DOHH2 (cell line): ENCODE results near the gene SMG6.

ENCODE experiments used
- H3F3A ChIP-seq: fragments of 200-600 bp; sonication (generic), shearing (Covaris generic); 2 replicates; pipeline ENCODE4 v1.6.0; 2016; ENCODE audit warnings: antibody characterized with exemption, mild to moderate bottlenecking; ENCODE audit not compliant: control insufficient read depth, insufficient read depth
- H3K27ac ChIP-seq: fragments of 200-600 bp; sonication (generic); 2 replicates; pipeline ENCODE4 v1.5.1; 2014; ENCODE audit warnings: low read depth, mild to moderate bottlenecking, low read length, moderate library complexity
- H3K27me3 ChIP-seq: fragments of 200-600 bp; sonication (generic); 2 replicates; pipeline ENCODE4 v1.6.1; 2014; ENCODE audit warnings: mild to moderate bottlenecking, low read length, mixed read lengths; ENCODE audit not compliant: control insufficient read depth
- H3K36me3 ChIP-seq: fragments of 200-600 bp; sonication (generic); 2 replicates; pipeline ENCODE4 v1.6.1; 2014; ENCODE audit warnings: mild to moderate bottlenecking, low read length, moderate library complexity, mixed read lengths; ENCODE audit not compliant: control insufficient read depth
- H3K4me1 ChIP-seq: fragments of 200-600 bp; sonication (generic); 2 replicates; pipeline ENCODE4 v1.6.1; 2014; ENCODE audit warnings: mild to moderate bottlenecking, low read length, mixed read lengths; ENCODE audit not compliant: control insufficient read depth
- H3K4me2 ChIP-seq: fragments of 200-600 bp; sonication (generic); 2 replicates; pipeline ENCODE4 v1.6.0; 2014; ENCODE audit warnings: mild to moderate bottlenecking, low read length, moderate library complexity
- H3K4me3 ChIP-seq: fragments of 200-600 bp; sonication (generic); 2 replicates; pipeline ENCODE4 v1.5.1; 2014; ENCODE audit warnings: mild to moderate bottlenecking, low read length, mixed read lengths
- H3K79me2 ChIP-seq: fragments of 200-600 bp; sonication (generic); 2 replicates; pipeline ENCODE4 v1.6.1; 2014; ENCODE audit warnings: mild to moderate bottlenecking, low read length, mixed read lengths; ENCODE audit not compliant: control insufficient read depth
- H3K9me2 ChIP-seq: fragments of 200-600 bp; sonication (generic); replicated peaks from 2 replicates; pipeline ENCODE4 v1.6.1; 2014; ENCODE audit warnings: mild to moderate bottlenecking, low read length, mixed read lengths; ENCODE audit not compliant: control insufficient read depth
- H3K9me3 ChIP-seq: fragments of 200-600 bp; sonication (generic); 2 replicates; pipeline ENCODE4 v1.6.1; 2014; ENCODE audit warnings: antibody characterized with exemption, low read length, mixed read lengths; ENCODE audit not compliant: control insufficient read depth, insufficient read depth
- H4K20me1 ChIP-seq: fragments of 200-600 bp; sonication (generic); 2 replicates; pipeline ENCODE4 v1.6.0; 2014; ENCODE audit warnings: low read depth, mild to moderate bottlenecking, antibody characterized with exemption, low read length, moderate library complexity; ENCODE audit not compliant: control insufficient read depth, insufficient read depth
- CTCF ChIP-seq: fragments of 200-600 bp; sonication (generic); IDR thresholded peaks from one replicate; pipeline ENCODE4 v1.5.1; 2014; ENCODE audit warnings: antibody characterized with exemption, mild to moderate bottlenecking, low read depth, low read length; ENCODE audit not compliant: poor library complexity, severe bottlenecking
- EZH2phosphoT487 ChIP-seq: fragments of 200-600 bp; sonication (generic); IDR thresholded peaks from 2 replicates; pipeline ENCODE4 v1.6.1; 2017; ENCODE audit warnings: borderline replicate concordance, mild to moderate bottlenecking, antibody characterized with exemption, low read length, moderate library complexity, mixed read lengths

SMG6 gene

GRCh38 chr17:2043785-2044184 lies 259.8 kb downstream of the SMG6 start:
- Histone ChIP-seq H4K20me1 (peaks cover 3% of the 10 kb centered on the region; the same call in 1 of the 2 replicates), H3K9me2 (no peaks in the 10 kb centered on the region), H3K4me3 (no peak overlapping the region), H3K79me2 (peaks cover 18% of the 10 kb centered on the region), H3K27ac (no peak overlapping the region), H3K4me1 (peaks cover 18% of the 10 kb centered on the region), H3K9me3 (no peaks in the 10 kb centered on the region), H3K27me3 (peaks cover 3% of the 10 kb centered on the region), H3F3A (no peaks in the 10 kb centered on the region; the same call in 1 of the 2 replicates), H3K36me3 (peaks cover 26% of the 10 kb centered on the region), H3K4me2 (no peak overlapping the region)
- no peak for TF ChIP-seq EZH2phosphoT487
- TF ChIP-seq CTCF = no peak

- Histone ChIP-seq H3F3A (no peaks in the 10 kb centered on the region; the same call in 1 of the 2 replicates), H3K27me3 (no peaks in the 10 kb centered on the region), H3K4me3 (peak overlapping the region; percentile 84), H3K9me3 (no peaks in the 10 kb centered on the region), H3K36me3 (peaks cover 26% of the 10 kb centered on the region), H4K20me1 (peaks cover 3% of the 10 kb centered on the region; the same call in 1 of the 2 replicates), H3K9me2 (no peaks in the 10 kb centered on the region), H3K4me2 (peak overlapping the region; percentile 90), H3K79me2 (peaks cover 18% of the 10 kb centered on the region), H3K4me1 (peaks cover 18% of the 10 kb centered on the region), H3K27ac (no peak overlapping the region)
- TF ChIP-seq EZH2phosphoT487 (no peak), CTCF (peak; percentile 14)
Measured at GRCh38 chr17:2042933-2043332, 260.7 kb downstream of the SMG6 start.

- Histone ChIP-seq H3K27me3 (no peaks in the 10 kb centered on the region), H3K79me2 (peaks cover 18% of the 10 kb centered on the region), H3K4me1 (peaks cover 18% of the 10 kb centered on the region), H4K20me1 (peaks cover 3% of the 10 kb centered on the region; the same call in 1 of the 2 replicates), H3K4me2 (peak overlapping the region; percentile 90), H3K9me3 (no peaks in the 10 kb centered on the region), H3K36me3 (peaks cover 29% of the 10 kb centered on the region), H3K9me2 (no peaks in the 10 kb centered on the region), H3F3A (no peaks in the 10 kb centered on the region; the same call in 1 of the 2 replicates), H3K27ac (peak overlapping the region; percentile 41), H3K4me3 (peak overlapping the region; percentile 84)
- TF ChIP-seq EZH2phosphoT487 (no peak), CTCF (no peak)
Measured at GRCh38 chr17:2042390-2042847, 261.2 kb downstream of the SMG6 start.
